ENCODE data around the gene LYSMD4. TPM values are rescaled to one million over a fixed set of nuclear protein-coding genes. Genes with fewer than 3 reads are reported as not detected.

LYSMD4 gene
- total RNA-seq, 1 experiment from 2014 or later = 15.9 TPM

DNA sequence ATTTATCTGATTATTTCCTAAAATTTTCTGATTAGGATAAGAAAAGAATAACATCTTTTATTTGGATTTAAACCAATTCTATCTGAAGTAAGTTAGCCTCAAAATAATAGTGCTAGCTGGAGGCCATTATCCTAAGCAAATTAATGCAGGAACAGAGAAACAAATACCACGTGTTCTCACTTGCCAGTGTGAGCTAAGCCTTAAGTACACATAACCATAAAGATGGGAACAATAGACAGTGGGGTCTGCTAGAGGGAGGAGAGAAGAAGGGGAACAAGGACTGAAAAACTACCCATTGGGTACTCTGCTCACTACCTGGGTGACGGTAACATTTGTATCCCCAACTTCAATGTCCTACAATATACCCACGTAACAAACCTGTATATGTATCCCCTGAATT, 31.3 kb upstream of the LYSMD4 start:
- Histone ChIP-seq H3K9me3 (no peaks in the 10 kb centered on the region), H3K27me3 (replicated peaks; ENCODE audit: control insufficient read depth, insufficient read depth, low read length) (no peaks in the 10 kb centered on the region), H3K36me3 (ENCODE audit: control insufficient read depth, insufficient read depth, low read length) (no peaks in the 10 kb centered on the region), H3K4me3 (ENCODE audit: low read depth, low read length) (no peak overlapping the region), H3K4me1 (no peaks in the 10 kb centered on the region)
- DNase-seq = no peak
- Mint-ChIP-seq H3K9me3 (ENCODE audit: unreplicated experiment) (no peaks in the 10 kb centered on the region), H3K27ac (ENCODE audit: unreplicated experiment) (no peak overlapping the region), H3K36me3 (ENCODE audit: insufficient read depth, unreplicated experiment) (no peaks in the 10 kb centered on the region), H3K27me3 (ENCODE audit: insufficient read depth, unreplicated experiment) (no peaks in the 10 kb centered on the region), H3K4me1 (ENCODE audit: low read depth, unreplicated experiment) (no peaks in the 10 kb centered on the region), H3K4me3 (ENCODE audit: unreplicated experiment) (no peak overlapping the region)
- POLR2A ChIA-PET = no interaction called here
- BruUV-seq (replicated peaks) = no TSS peak
- intact Hi-C loops (cut with micrococcal nuclease; ENCODE audit: unreplicated experiment) = no loop called here
- TF ChIP-seq CTCF (IDR thresholded peaks at IDR 0.05; ENCODE audit: insufficient read depth in 1 of 2, low read depth in 1 of 2, low read length in 1 of 2, severe bottlenecking in 1 of 2, unreplicated experiment in 1 of 2) = no peak
- CTCF ChIA-PET = no interaction called here

DNA sequence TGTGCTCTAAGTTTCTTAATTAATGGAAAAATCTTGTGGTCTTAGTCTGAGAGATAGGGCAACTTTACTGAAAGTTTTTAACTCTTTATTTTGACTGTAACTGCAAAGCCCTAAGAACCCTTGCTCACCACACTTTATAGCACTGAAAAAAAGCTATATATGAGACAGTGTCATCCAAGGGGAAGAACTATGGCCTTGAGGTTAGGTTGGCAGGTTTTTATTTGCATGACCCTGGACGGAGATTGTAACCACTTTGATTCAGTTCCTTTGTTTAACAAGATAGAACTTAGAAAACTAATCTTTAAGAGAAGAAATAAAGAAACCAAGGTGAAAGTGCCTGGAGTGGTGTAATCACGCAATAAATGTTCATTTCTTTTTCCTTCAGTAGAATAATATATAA, 30.6 kb upstream of the LYSMD4 start:
- no TSS peak for BruUV-seq (replicated peaks)
- Histone ChIP-seq H3K4me1 (no peaks in the 10 kb centered on the region), H3K27me3 (replicated peaks; ENCODE audit: control insufficient read depth, insufficient read depth, low read length) (no peaks in the 10 kb centered on the region), H3K9me3 (no peaks in the 10 kb centered on the region), H3K36me3 (ENCODE audit: control insufficient read depth, insufficient read depth, low read length) (no peaks in the 10 kb centered on the region), H3K4me3 (ENCODE audit: low read depth, low read length) (no peak overlapping the region)
- no peak overlapping the region for H3K27ac Mint-ChIP-seq (ENCODE audit: unreplicated experiment)
- no peak for TF ChIP-seq CTCF (IDR thresholded peaks at IDR 0.05; ENCODE audit: insufficient read depth in 1 of 2, low read depth in 1 of 2, low read length in 1 of 2, severe bottlenecking in 1 of 2, unreplicated experiment in 1 of 2)
- ChIA-PET POLR2A (no interaction called here), CTCF (no interaction called here)
- no peak for DNase-seq
- intact Hi-C loops (cut with micrococcal nuclease; ENCODE audit: unreplicated experiment) = no loop called here
- H3K4me1 Mint-ChIP-seq (ENCODE audit: low read depth, unreplicated experiment) = no peaks in the 10 kb centered on the region
- no peaks in the 10 kb centered on the region for H3K27me3 Mint-ChIP-seq (ENCODE audit: insufficient read depth, unreplicated experiment)
- H3K36me3 Mint-ChIP-seq (ENCODE audit: insufficient read depth, unreplicated experiment) = no peaks in the 10 kb centered on the region
- H3K4me3 Mint-ChIP-seq (ENCODE audit: unreplicated experiment) = no peak overlapping the region
- H3K9me3 Mint-ChIP-seq (ENCODE audit: unreplicated experiment) = no peaks in the 10 kb centered on the region

GRCh38 chr15:99762288-99762687, 29.1 kb upstream of the LYSMD4 start:
- H3K4me1 ChIP-seq = no peaks in the 10 kb centered on the region
- no peaks in the 10 kb centered on the region for H3K27me3 ChIP-seq (replicated peaks; ENCODE audit: control insufficient read depth, insufficient read depth, low read length)
- no peak for DNase-seq
- H3K4me3 ChIP-seq (ENCODE audit: low read depth, low read length) = no peak overlapping the region
- intact Hi-C loops (cut with micrococcal nuclease; ENCODE audit: unreplicated experiment) = no loop called here
- BruUV-seq (replicated peaks) = no TSS peak
- ChIA-PET CTCF (no interaction called here), POLR2A (no interaction called here)
- no peak for TF ChIP-seq CTCF (IDR thresholded peaks at IDR 0.05; ENCODE audit: insufficient read depth in 1 of 2, low read depth in 1 of 2, low read length in 1 of 2, severe bottlenecking in 1 of 2, unreplicated experiment in 1 of 2)
- Mint-ChIP-seq H3K27me3 (ENCODE audit: insufficient read depth, unreplicated experiment) (no peaks in the 10 kb centered on the region), H3K36me3 (ENCODE audit: insufficient read depth, unreplicated experiment) (no peaks in the 10 kb centered on the region), H3K4me1 (ENCODE audit: low read depth, unreplicated experiment) (no peaks in the 10 kb centered on the region), H3K27ac (ENCODE audit: unreplicated experiment) (no peak overlapping the region), H3K9me3 (ENCODE audit: unreplicated experiment) (no peaks in the 10 kb centered on the region), H3K4me3 (ENCODE audit: unreplicated experiment) (no peak overlapping the region)
- no peaks in the 10 kb centered on the region for H3K9me3 ChIP-seq
- no peaks in the 10 kb centered on the region for H3K36me3 ChIP-seq (ENCODE audit: control insufficient read depth, insufficient read depth, low read length)

Data from Caco-2 (cell line).